ENCODE data around the gene ZNF207. TPM values are rescaled to one million over a fixed set of nuclear protein-coding genes. Genes with fewer than 3 reads are reported as not detected.
A peak's percentile ranks its signal among the peaks of the same experiment; 100 is the strongest.
"Not testable (repeated sequence)": the region's sequence is repeated elsewhere in the genome, so short reads cannot be mapped to it uniquely, and the experiment has no call there.

The ZNF207 gene
- total RNA-seq, 1 donor from 2014 or later = 108 TPM

DNA sequence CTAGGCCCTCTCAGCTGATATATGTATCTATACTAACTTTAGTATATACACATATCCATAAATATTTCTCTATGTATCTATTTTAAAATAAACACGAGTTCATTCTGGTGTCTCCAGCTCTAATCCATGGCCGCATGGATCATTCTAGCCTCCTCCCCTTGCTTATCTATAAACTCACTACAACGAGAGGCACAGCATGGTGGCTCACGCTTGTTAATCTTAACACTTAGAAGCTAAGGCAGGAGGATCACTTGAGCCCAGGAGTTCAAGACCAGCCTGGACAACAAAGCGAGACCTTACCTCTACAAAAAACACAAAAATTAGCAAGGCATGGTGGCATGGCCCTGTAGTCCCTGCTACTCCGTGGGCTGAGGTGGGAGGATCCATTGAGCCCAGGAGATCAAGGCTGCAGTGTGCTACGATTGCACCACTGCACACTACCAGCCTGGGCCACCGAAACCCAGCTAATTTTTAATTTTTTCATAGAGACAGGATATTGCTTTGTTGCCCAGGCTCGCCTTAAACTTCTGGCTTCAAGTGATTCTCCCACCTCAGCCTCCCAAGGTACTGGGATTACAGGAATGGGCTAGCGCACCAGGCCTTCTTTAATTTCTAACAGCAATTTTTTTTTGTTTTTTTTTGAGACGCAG, 3.9 kb upstream of the ZNF207 start:
- DNase-seq (ENCODE audit: low read depth) = no peak
- H3K4me3 ChIP-seq (ENCODE audit: low read depth, low read length) = no peak overlapping the region
- no peak for TF ChIP-seq CTCF (conservative IDR thresholded peaks at IDR 0.05; ENCODE audit: low read depth, low read length)

GRCh38 chr17:32348483-32348800, 1.5 kb upstream of the ZNF207 start:
- TF ChIP-seq CTCF (conservative IDR thresholded peaks at IDR 0.05; ENCODE audit: low read depth, low read length) = no peak
- H3K4me3 ChIP-seq (ENCODE audit: low read depth, low read length) = peak overlapping the region; percentile 67
- DNase-seq (ENCODE audit: low read depth) = no peak

DNA sequence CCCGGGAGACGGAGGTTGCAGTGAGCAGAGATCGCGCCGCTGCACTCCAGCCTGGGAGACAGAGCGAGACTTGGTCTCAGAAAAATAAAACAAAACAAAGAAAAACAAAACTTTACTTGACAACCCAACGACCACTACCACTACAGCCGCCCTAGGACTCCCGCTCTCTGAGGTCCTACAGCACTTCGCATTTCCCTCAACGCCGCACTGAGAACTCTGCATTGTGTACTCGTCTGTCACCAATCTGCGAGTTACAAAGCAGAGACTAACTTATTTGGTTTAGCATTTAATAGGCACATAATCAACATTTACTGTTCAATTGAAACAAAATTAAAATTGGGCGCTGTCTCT, 479 bp upstream of the ZNF207 start:
- no peak for DNase-seq (ENCODE audit: low read depth)
- TF ChIP-seq CTCF (conservative IDR thresholded peaks at IDR 0.05; ENCODE audit: low read depth, low read length) = no peak
- H3K4me3 ChIP-seq (ENCODE audit: low read depth, low read length) = peak overlapping the region; percentile 67

DNA sequence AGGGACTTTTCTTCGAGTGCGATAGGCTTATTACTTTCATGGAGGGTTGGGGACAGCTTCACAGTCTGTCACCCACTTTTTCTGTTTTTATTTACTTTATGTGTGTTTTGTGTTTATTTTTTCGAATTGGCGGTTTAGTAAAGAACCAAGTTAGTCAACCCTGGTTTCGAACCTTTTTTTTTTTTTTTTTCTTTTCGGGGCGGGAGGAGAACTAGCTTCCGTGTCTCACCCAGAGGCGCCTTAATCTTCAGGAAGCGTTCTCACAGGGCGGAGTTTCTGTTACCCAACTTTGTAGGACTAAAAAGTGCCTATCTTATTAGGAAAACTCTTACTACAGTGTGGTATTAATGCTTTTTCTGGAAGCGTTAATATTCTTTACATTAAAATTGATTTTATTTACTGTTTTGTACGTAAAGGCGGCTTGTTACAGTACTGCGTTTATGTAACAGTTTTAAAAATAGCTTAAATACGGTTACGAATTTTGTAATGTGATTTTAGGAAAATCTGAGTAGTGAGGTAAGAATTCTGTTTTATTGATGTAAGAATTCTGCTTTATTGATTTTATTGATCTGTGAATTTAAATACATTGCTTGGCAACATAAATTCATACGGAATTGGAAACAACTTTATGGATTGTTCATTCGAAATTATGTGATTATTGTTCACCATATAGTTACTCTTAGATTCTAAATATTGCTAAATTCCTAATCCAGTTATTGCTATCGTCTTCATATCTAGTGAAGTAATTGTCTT, 885 bp downstream of the ZNF207 start:
- no peak for TF ChIP-seq CTCF (conservative IDR thresholded peaks at IDR 0.05; ENCODE audit: low read depth, low read length)
- peak overlapping the region; percentile 67 for H3K4me3 ChIP-seq (ENCODE audit: low read depth, low read length)
- DNase-seq (ENCODE audit: low read depth) = no peak

- DNase-seq (ENCODE audit: low read depth) = not testable (repeated sequence)
- peak overlapping the region; percentile 67 for H3K4me3 ChIP-seq (ENCODE audit: low read depth, low read length)
Observed at GRCh38 chr17:32352734-32353133, 2.8 kb downstream of the ZNF207 start.

- TF ChIP-seq CTCF (conservative IDR thresholded peaks at IDR 0.05; ENCODE audit: low read depth, low read length) = no peak
- H3K4me3 ChIP-seq (ENCODE audit: low read depth, low read length) = peak overlapping the region; percentile 17
- no peak for DNase-seq (ENCODE audit: low read depth)
Observed at GRCh38 chr17:32355649-32356377, 5.9 kb downstream of the ZNF207 start.

GRCh38 chr17:32356378-32356743, 6.4 kb downstream of the ZNF207 start:
- no peak for DNase-seq (ENCODE audit: low read depth)
- H3K4me3 ChIP-seq (ENCODE audit: low read depth, low read length) = no peak overlapping the region

More at GRCh38 chr17:32356378-32356743, 6.4 kb downstream of the ZNF207 start:
- no peak for TF ChIP-seq CTCF (conservative IDR thresholded peaks at IDR 0.05; ENCODE audit: low read depth, low read length)
